ENCODE data around the gene PPFIA3. TPM values are rescaled to one million over a fixed set of nuclear protein-coding genes. Genes with fewer than 3 reads are reported as not detected.

PPFIA3 gene
- total and polyA plus RNA-seq, 3 donors from 2014 or later = 8.8 to 13.1 (median 9.2) TPM

DNA sequence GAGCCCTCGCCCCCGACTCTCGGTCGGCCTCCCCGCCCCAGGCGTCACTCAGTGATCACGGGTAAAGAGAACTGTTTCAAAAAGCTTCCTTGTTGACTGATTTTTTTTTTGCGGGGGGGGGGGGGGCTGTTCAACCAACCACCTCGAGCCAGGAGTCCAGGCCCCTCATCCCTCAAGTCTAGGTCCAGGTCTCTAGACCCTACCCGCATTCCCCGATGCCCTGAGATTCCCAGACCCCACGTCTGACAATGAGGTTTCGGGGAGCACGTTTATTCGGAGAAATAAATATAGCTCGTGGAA, 31.6 kb downstream of the PPFIA3 start:
- intact Hi-C loops (cut with DNase I; ENCODE audit: low total_unique reads) = no loop called here

DNA sequence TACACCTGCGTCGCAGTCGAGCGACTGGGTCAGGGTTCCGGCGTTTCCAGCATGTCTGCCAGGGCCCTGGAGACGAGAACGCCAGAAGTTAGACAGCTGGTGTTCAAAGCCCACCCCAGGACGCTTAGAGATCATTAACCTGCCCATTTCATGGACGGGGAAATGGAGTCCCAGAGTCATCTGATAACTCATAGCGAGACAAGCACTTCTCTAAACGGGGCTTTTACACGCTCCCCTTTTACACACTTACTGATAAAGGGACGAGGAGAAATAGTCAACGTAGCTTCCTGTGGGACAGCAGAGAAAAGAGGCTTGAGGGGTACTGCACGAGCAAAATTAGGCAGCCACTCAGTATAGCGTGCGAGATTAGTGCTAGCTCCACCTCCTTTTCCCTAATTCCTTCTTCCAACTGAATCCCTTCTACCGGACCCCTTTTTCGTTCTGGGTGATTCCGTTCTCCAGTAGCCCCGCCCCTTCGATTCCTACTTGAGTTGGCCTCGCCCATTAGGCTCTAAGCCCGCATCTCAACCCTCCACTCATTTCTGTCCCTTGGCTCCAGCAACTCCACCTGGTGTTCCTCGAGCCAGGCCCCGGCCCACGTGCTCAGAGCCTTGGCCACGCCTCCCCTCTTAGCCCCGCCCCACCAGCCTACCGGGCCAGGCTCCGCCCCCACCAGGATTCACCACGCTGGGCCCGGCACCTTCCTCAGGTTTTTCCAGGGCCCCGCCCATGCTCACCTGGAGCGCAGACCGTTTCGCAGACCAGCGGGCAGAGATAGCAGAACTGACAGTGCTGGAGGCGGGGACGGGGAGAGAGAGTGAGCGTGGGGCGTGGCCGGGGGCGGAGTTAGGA, 32.1 kb downstream of the PPFIA3 start:
- intact Hi-C loops (cut with DNase I; ENCODE audit: low total_unique reads) = no loop called here
- WGBS, 2 donors = 6 to 11% methylated on average over 32 to 45 of the region's 45 CpGs
- H3K9me3 ChIP-seq = no peaks in the 10 kb centered on the region
- H3K4me1 ChIP-seq = peaks cover 20% of the 10 kb centered on the region
- no peaks in the 10 kb centered on the region for H3K36me3 ChIP-seq (ENCODE audit: low read depth, missing control alignments)
- DNase-seq = peak; percentile 72
- peak overlapping the region in 1 of 2 donors; percentile 29 for H3K4me3 ChIP-seq
- H3K27me3 ChIP-seq = no peaks in the 10 kb centered on the region
- TF ChIP-seq, protein P1, sequence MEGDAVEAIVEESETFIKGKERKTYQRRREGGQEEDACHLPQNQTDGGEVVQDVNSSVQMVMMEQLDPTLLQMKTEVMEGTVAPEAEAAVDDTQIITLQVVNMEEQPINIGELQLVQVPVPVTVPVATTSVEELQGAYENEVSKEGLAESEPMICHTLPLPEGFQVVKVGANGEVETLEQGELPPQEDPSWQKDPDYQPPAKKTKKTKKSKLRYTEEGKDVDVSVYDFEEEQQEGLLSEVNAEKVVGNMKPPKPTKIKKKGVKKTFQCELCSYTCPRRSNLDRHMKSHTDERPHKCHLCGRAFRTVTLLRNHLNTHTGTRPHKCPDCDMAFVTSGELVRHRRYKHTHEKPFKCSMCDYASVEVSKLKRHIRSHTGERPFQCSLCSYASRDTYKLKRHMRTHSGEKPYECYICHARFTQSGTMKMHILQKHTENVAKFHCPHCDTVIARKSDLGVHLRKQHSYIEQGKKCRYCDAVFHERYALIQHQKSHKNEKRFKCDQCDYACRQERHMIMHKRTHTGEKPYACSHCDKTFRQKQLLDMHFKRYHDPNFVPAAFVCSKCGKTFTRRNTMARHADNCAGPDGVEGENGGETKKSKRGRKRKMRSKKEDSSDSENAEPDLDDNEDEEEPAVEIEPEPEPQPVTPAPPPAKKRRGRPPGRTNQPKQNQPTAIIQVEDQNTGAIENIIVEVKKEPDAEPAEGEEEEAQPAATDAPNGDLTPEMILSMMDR (IDR thresholded peaks at IDR 0.05) = no peak
- H3K27ac ChIP-seq = peak overlapping the region; percentile 67 to 84

More for the DNA sequence above, 31.6 kb downstream of the PPFIA3 start:
- peak overlapping the region; percentile 67 to 84 for H3K27ac ChIP-seq
- TF ChIP-seq, protein P1 (IDR thresholded peaks at IDR 0.05) = no peak
- TF ChIP-seq POLR2A (IDR thresholded peaks at IDR 0.05) = no peak
- no peaks in the 10 kb centered on the region for H3K27me3 ChIP-seq
- no peaks in the 10 kb centered on the region for H3K9me3 ChIP-seq
- H3K4me3 ChIP-seq = peak overlapping the region; percentile 65 to 72
- WGBS, 2 donors = 6 to 10% methylated on average over 14 to 15 of the region's 16 CpGs
- no peak for DNase-seq
- H3K4me1 ChIP-seq = peaks cover 24% of the 10 kb centered on the region
- no peaks in the 10 kb centered on the region for H3K36me3 ChIP-seq (ENCODE audit: low read depth, missing control alignments)

DNA sequence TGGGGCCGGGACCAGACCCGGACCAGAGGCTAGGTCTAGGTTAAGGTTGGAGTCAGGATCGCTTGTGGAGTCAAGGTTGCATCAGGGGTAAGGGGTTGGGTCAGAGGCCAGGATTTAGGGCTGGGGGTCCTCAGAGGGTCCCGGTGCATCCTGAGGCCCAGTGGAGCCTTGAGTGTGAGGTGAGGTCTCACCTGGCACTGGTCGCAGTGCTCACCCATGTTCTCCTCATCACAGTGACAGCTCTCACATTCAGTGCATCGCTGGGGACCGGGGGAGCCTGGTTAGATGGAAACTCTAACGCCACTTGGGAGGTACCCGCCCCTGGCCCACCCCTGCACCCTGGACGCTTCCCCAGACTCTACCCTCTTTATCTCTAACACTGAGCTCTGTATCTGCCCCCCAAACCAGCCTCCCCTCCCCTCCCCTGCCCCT, 32.8 kb downstream of the PPFIA3 start:
- intact Hi-C loops (cut with DNase I; ENCODE audit: low total_unique reads) = no loop called here

DNA sequence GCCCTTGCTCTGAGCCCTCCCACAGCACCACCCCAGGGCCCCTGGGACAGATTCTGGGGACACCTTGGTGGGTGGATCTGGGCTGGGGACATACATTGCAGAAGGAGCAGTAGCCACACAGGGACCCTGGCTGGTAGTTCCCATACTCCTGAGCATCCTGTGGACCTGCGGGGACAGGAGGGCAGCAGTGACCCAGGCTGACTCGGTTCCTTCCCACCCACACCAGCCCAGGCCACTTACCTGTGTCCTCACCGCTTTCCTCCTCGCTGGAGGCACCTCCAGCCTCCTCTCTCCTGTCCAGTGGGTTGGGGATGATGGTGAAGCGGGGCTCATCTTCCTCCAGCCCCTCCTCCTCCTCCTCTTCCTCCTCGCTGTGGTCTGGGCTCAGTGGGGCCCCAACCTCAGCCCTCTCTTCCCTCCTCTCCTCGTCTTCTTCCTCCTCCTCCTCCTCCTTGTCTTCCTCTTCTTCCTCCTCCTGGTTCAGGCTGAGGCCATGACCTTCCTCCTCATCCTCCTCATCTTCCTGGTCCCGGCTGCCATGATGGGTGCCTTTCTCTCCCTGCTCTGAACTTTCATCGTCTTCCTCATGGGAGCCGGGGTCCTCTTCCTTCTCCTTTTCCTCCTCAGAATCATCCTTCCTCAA, 33.9 kb downstream of the PPFIA3 start:
- Histone ChIP-seq H3K27ac (no peak overlapping the region), H3K36me3 (ENCODE audit: low read depth, missing control alignments) (no peaks in the 10 kb centered on the region), H3K27me3 (no peaks in the 10 kb centered on the region), H3K4me3 (no peak overlapping the region), H3K9me3 (no peaks in the 10 kb centered on the region), H3K4me1 (peaks cover 23% of the 10 kb centered on the region)
- TF ChIP-seq, protein P1 (IDR thresholded peaks at IDR 0.05) = no peak
- TF ChIP-seq POLR2A (IDR thresholded peaks at IDR 0.05) = no peak
- intact Hi-C loops (cut with DNase I; ENCODE audit: low total_unique reads) = no loop called here
- no peak for DNase-seq
- 96% methylated on average over 7 to 10 of the region's 10 CpGs for WGBS, 2 donors

More for the DNA sequence above, 32.8 kb downstream of the PPFIA3 start:
- Histone ChIP-seq H3K36me3 (ENCODE audit: low read depth, missing control alignments) (no peaks in the 10 kb centered on the region), H3K27me3 (no peaks in the 10 kb centered on the region), H3K27ac (no peak overlapping the region), H3K4me3 (peak overlapping the region in 1 of 2 donors; percentile 29), H3K4me1 (peaks cover 20% of the 10 kb centered on the region), H3K9me3 (no peaks in the 10 kb centered on the region)
- 19 to 31% methylated on average over 8 to 10 of the region's 10 CpGs for WGBS, 2 donors
- TF ChIP-seq POLR2A (IDR thresholded peaks at IDR 0.05) = no peak
- TF ChIP-seq, protein P1 (IDR thresholded peaks at IDR 0.05) = no peak
- no peak for DNase-seq

All from testis (tissue), 3 donors.